ENCODE results near the gene SLTM. TPM values are rescaled to one million over a fixed set of nuclear protein-coding genes. Genes with fewer than 3 reads are reported as not detected.
"Not testable (repeated sequence)": the region's sequence is repeated elsewhere in the genome, so short reads cannot be mapped to it uniquely, and the experiment has no call there.

SLTM gene
- total RNA-seq, 1 donor from 2014 or later = 49.2 TPM

DNA sequence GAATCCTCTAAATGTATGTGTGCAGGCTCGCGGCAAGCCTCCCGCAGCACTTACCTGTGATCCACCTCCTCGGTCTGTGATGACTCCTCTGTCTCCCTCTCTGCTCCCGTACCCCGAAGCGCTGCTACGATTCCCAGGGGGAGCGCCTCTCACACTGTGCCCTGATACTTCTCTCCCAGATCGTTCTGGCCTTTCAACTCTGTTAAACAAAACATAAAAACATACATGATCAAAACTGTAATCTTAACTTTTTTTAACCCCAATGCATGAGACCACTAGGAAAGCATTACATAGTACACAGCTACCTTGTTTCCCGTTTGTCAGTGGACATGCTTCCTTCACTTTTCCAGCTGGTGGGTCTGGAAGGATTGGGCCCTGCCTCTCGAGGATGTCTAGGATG, 46.6 kb downstream of the SLTM start:
- intact Hi-C loops (cut with DNase I) = no loop called here
- ATAC-seq = no peak
- DNase-seq (ENCODE audit: missing footprints) = no peak

DNA sequence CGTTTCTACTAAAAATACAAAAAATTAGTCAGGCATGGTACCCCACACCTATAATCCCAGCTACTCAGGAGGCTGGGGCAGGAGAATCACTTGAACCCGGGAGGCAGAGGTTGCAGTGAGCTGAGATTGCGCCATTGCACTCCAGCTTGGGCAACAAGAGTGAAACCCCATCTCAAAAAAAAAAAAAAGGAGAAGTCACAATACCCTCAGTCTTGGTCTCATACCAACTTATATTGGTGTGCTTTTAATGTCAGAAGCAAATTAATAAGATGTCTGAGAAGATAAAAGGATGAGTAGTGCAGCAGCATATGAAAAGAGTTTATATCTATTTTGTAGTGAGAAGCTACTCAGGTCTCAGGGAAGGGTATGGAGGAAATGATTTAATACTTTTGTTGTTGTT, 49.6 kb downstream of the SLTM start:
- intact Hi-C loops (cut with DNase I); DNase-seq (ENCODE audit: missing footprints); ATAC-seq: not testable (repeated sequence)

DNA sequence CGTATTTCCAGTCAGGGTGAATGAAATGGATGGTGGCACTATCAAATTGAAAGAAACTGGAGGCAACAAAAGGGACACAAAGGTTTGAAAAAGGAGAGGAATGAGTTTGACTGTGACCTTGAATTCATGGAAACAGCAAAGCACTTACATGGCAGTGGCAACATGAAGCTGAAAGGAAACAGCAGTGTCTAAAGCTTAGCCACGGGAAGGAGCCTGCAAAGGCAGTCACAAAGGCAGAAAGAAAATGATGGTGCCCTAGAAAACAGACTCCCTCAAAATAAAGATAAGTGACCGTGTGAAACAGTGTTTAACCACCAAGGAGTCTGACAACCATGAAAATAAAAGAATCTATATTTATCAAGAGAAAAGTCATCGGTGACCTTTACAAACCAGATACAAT, 51.2 kb downstream of the SLTM start:
- ATAC-seq (no peak), DNase-seq (ENCODE audit: missing footprints) (no peak)
- intact Hi-C loops (cut with DNase I) = no loop called here

DNA sequence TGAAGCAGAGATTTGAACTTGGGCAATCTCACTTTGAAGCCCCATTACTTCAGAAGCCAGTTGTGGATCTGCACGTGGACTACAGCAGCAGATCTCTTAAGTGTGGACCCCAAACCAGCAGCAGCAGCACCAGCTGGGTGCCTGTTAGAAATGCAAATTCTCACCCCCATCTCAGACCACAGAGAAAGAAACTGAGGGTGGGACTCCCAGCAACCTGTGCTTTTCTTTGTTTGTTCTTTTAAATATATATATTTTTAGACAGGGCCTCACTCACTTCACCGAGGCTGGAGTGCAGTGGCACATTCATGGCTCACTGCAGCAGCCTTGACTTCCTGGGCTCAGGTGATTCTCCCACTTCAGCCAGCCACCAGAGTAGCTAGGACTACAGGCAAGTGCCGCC, 53.2 kb downstream of the SLTM start:
- intact Hi-C loops (cut with DNase I) = no loop called here
- DNase-seq (ENCODE audit: missing footprints) (no peak), ATAC-seq (no peak)

DNA sequence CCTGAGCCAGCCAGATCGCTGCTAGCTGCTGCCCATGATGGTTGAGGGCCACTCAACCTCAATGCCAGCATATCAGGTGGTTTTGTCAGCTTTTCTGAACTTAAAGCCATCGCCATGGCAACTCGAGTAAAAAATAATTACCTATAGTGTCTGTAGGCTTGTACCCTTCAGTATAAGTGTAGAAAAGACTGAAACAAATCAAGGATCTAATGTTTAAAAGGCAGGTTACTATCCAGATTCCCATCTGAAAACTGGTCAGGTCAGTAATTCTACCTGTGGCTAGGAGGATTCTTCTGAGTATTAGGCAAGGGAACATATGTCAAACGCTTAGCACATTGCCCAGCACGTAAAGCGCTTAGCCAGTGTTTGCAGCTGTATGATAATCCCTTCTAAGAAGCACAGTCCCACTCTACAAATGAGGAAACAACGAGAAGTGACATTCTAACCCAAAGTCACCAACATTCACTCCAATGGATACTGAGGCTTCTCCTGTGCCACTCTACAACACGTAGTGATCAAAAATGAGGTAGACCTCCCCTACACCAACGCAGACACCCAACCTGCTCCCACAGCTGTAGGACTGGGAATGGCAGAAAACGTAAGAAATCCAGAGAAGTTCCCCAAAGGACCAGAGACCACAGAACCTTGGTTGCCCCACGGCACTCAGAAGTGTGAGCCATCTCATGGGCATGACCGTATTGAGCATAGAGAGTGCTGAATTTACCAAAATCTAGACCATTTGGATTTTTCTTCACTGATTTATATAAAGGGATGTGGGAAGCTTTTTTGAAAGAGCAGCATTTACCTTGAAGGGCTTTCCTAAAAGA, 55.3 kb downstream of the SLTM start:
- no peak for ATAC-seq
- DNase-seq (ENCODE audit: missing footprints) = no peak
- intact Hi-C loops (cut with DNase I) = no loop called here

DNA sequence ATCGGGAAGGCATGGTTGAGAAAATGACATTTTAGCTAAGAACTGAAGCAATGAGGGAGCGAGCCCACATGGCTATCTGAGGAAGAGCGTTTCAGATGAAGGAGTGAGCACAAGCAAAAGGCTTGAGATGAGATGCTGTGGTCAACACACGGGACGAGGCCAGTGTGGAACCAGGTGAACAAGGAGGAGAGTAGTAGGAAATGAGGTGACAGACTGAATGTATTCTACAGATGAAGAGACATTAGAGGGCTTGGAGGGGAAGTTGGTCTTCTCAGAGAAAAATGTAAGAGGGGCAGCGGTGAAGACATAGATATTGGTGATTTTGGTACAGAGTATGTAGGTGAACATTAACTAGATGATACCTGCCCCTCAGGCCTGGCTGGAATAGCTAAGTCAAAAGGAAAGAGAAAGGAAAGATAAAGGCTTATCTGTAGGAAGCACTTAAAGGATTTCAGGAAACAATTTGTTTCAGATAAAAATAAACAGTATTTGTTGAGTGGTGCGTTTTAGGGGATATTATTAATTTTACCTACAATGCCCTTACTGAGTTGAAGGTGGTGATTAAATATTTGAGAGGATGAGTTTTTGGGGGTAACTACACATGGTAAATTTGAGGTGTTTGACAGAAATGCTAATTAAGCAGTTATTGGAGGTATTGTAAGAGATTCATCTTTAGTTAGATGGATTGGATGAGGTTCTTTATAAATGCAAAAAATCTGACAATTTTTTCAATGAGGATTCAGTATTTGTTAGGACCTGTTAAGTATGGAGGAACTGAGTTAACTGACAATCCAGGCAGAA, 57.0 kb downstream of the SLTM start:
- intact Hi-C loops (cut with DNase I) = no loop called here
- no peak for DNase-seq (ENCODE audit: missing footprints)
- no peak for ATAC-seq

DNA sequence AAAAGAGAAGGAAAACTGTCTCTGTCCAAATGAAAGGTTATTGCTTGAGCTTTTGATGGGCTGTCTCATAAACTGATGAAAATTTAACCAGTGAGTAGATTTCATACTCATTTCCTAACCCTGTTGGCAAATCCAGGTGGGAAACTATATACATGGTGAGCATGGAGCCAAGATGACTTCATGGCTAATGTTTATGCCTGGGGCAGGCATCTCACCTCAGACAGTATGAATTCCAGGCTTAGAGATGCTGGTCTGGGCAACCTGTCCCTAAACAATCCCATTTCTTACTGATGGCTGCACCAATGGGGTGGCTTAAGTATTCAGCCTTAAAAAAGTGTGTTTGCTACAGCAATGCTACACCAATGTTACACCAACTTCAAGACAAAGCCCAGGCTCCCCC, 58.1 kb downstream of the SLTM start:
- intact Hi-C loops (cut with DNase I) = no loop called here
- ATAC-seq (no peak), DNase-seq (ENCODE audit: missing footprints) (no peak)

DNA sequence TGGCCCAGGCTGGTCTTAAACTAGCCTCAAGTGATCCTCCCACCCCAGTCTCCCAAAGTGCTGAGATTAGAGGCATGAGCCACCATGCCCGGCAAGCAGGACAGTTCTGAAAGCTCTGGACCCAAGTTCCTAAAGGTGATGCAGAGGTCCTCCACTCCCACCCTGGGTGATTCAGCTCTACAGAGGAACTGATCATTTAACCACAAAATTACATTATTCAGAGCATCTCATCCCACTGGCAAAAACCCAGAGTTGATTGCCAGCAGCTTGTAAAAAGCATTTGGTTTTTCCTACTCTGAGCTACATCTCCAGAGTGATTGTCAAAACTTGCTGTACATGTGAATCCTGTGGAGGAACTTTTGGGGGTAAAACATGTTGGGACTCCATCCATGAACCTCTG, 60.2 kb downstream of the SLTM start:
- no peak for DNase-seq (ENCODE audit: missing footprints)
- no peak for ATAC-seq
- intact Hi-C loops (cut with DNase I) = no loop called here

DNA sequence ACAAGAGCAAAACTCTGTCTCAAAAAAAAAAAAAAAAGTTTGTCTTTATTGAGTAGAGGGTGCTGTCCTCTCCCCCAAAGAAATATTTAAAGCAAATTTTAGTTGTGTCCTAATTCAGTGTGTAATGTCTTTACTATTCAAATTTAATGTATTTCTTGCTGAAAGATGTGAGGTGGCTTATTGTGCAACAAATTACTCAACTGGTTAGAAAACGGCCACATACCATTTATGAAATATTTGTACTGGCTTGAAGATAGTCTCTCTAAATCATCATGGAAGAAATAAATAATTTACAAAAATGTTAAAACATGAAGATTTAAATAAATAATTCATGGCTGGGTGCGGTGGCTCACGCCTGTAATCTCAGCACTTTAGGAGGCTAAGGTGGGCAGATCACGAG, 63.0 kb downstream of the SLTM start:
- intact Hi-C loops (cut with DNase I) = no loop called here
- DNase-seq (ENCODE audit: missing footprints) (no peak), ATAC-seq (no peak)

DNA sequence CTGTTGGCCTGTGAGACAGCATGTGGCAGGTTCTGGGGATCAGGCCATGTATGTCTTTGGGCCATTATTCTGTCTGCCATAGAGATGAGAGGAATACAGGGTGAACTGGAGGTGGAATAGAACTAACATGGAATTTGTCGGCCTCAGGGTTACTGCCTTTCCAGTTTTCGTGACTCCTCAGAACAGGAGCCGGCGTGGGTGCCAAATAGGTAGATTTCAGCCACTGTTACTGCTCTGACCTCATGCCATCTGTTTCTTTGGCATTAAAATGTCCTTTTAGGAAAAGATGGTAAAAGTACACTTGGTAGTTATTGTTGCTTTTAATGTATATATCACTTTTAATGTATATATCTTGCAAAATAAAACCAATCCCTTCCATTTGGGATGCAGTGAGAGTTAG, 65.6 kb downstream of the SLTM start:
- DNase-seq (ENCODE audit: missing footprints) (no peak), ATAC-seq (no peak)
- intact Hi-C loops (cut with DNase I) = no loop called here

DNA sequence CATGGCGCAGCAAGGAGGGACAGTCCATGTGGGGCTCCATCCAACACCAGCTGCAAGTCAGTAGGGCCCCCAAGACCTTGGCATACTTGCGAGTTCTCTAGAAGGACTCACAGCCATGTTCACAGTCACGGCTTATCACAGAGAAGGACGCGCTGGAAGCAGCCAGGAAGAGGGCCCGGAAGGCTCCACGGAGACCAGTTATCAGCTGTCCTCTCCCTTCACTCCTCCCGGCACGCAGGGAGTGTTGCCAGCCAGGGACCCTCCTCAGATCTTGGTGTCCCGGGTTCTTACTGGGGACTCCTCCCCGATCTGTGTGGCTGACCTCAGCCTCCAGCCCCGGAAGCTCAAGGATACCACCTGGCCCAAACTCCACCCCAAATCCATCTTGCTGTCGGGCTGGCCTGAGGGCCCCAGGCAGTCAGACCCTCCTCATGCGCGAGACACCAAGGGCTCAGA, 68.0 kb downstream of the SLTM start:
- DNase-seq (ENCODE audit: missing footprints) (no peak), ATAC-seq (peak; percentile 51)
- intact Hi-C loops (cut with DNase I) = no loop called here

DNA sequence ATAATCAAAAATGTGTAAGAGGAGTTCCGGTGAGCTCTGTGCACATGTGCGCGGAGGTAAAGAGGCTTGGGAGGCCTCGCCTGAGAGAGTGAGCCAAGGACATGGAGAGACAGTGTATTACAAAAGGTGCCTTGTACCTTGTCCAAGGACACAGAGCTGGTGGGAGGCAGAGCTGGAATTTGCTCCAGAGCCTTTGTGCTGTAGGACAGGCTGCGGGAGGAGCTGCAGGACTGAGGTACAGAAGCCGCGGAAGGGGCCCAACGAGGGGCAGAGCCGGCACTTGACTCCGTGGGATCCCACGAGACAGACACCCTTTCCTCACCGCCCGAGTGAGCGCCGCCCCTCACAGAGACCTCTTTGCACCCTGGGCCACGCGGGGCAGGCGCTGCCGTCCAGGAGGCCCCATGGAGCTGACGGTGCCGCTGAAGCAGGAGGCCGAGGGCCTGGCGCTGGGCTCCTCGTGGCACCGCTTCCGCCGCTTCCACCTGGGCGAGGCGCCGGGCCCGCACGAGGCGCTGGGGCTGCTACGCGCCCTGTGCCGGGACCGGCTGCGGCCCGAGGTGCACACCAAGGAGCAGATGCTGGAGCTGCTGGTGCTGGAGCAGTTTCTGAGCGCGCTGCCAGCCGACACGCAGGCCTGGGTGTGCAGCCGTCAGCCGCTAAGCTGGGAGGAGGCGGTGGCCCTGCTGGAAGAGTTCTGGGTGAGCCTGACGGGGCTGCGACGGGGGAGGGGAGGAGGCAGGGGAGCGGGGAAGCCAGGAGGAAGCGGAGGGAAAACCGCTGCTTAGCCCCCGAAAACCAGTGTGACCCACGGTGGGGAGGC, 68.7 kb downstream of the SLTM start:
- intact Hi-C loops (cut with DNase I) = no loop called here
- ATAC-seq = peak; percentile 81
- peak; percentile 72 for DNase-seq (ENCODE audit: missing footprints)

DNA sequence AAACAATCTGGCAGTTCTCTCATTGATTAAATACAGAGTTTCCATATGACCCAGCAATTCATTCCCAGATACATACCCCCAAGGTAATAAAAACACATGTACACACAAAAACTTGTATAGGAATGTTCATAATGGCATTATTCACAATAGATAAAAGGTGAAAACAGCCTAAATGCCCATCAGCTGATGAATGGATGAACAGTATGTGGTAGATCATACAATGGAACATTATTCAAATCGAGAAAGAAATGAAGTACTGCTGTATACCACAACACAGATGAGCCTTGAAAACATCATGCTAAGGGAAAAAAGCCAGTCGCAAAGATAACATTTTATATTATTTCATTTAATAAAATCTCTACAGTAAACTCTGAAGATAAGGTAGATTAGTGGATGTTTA, 71.2 kb downstream of the SLTM start:
- DNase-seq (ENCODE audit: missing footprints) (no peak), ATAC-seq (no peak)
- intact Hi-C loops (cut with DNase I) = no loop called here

DNA sequence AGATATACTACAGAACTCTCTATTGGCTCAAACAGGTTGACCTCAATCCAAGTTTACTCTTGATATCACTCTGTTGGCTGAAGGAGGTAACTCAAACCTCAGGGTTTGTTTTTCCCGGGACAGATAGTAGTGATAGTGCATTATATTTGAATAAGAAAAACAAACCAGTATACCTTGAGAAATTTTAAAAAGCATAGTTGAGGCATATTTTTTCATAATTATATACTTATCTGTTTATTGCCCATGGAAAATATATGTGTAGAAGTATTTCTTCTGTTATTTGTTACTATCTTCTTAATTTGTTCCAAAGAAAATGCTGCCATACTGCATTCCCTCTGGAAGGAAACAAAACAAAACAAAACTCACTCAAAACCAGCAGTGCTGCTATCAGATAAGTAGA, 76.9 kb downstream of the SLTM start:
- ATAC-seq; DNase-seq (ENCODE audit: missing footprints); intact Hi-C loops (cut with DNase I): not testable (repeated sequence)

DNA sequence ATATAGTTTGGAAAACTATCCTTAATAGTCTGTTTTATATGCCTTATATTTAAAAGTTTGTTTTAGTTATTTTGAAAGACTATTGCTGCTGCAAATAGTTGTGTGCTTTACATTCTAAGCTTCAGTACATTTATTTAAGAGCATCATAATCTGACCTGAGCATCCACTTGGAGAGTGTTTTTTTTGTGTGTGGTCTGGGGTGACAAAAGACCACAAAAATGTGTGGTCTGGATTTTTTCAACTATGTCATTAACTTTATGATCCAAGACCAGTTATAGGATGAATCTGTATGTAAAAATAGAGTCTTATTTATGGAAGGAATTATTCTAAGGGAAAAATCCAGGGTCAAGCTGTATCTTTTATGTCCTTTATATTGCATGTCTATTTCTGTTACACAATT, 77.4 kb downstream of the SLTM start:
- DNase-seq (ENCODE audit: missing footprints) = no peak
- intact Hi-C loops (cut with DNase I) = no loop called here
- ATAC-seq = no peak

DNA sequence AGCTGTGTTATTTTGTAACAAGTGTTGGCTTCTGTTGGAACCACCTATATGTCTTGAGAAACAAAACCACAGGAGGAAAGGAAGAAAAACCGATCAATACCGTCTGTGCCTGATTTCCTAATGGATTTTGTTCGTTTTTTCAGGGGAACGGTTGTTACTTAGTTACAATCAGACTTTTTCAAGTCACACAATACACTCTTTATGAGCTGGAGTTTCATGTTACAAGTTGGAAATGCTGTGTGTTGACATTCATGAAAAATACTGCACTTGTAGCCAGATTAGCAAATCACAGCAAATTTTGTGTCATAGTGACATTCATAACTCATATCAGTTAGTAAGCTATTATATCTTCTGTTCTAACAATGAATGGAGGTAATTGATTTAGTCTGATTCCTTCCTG, 78.9 kb downstream of the SLTM start:
- DNase-seq (ENCODE audit: missing footprints) = no peak
- intact Hi-C loops (cut with DNase I) = no loop called here

DNA sequence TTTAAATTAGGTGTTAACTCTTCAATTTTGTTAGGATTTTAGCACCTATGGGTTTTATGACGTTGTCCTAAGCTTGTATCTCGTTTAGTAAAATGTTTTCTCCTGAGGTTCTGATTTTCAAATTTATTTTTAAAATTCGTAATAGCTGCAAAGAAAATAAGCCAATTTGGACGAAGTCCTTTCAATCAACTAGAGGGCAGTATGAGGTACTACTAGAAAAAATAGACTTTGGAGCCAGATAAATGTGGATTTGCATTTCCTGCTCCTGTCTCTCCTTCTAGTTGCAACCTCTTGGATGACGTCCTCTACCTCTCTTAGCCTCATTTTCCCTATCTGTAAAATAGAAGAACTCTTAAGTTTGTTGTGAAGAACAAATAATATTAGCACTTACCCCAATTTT, 81.1 kb downstream of the SLTM start:
- DNase-seq (ENCODE audit: missing footprints) (no peak), ATAC-seq (no peak)
- intact Hi-C loops (cut with DNase I) = no loop called here

More for the DNA sequence above, 78.9 kb downstream of the SLTM start:
- no peak for ATAC-seq

DNA sequence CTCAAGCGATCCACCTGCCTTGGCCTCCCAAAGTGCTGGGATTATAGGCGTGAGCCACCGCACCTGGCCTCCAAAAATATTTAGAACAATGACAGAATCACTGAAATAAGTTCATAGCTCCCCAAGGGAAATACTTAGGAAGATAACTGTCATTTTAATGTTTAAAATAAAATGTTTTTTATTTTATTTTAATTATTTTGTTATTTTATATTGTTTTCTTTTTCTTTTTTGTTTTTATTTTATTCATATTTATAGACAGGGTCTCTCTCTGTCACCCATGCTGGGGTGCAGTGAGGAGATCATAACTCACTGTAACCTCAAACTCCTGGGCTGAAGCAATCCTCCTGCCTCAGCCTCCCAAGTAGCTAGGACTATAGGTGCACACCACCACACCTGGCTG, 82.3 kb downstream of the SLTM start:
- not testable (repeated sequence) for DNase-seq (ENCODE audit: missing footprints)

DNA sequence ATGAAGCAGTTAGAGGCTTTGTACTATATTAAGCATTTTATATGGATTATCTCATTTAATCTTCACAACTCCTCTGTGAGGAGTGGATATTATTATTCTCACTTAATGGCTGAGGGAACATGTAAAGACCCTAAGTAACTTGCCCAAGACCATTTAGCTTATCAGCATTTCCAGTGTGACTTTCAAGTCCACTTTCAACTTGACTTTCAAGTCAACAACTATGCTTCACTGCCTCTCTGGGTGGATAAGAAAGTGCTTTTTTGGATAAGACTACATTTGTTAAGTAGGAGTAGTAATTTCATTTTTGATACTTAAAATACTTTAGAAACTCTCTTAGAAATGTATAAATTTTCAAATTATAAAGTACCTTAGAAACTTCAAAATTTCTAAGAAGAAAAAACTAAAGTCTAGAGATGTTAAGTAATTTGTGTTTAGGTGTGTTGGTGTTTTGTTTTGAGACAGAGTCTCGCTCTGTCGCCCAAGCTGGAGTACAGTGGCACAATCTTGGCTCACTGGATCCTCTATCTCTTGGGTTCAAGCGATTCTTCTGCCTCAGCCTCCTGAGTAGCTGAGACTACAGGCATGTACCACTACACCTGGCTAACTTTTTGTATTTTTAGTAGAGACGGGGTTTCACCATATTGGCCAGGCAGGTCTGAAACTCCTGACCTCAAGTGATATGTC, 90.6 kb downstream of the SLTM start:
- DNase-seq (ENCODE audit: missing footprints) = no peak
- intact Hi-C loops (cut with DNase I) = no loop called here
- no peak for ATAC-seq

More for the DNA sequence above, 82.3 kb downstream of the SLTM start:
- ATAC-seq; intact Hi-C loops (cut with DNase I): not testable (repeated sequence)
